GDM1 (cell line): ENCODE results near the gene GRHL1.
A peak's percentile ranks its signal among the peaks of the same experiment; 100 is the strongest.
"Not testable (repeated sequence)": the region's sequence is repeated elsewhere in the genome, so short reads cannot be mapped to it uniquely, and the experiment has no call there.

ENCODE experiments used
- DNase-seq: peaks from one replicate; lab custom pipeline; 2025; lab: John Stamatoyannopoulos, UW

GRHL1 gene

DNA sequence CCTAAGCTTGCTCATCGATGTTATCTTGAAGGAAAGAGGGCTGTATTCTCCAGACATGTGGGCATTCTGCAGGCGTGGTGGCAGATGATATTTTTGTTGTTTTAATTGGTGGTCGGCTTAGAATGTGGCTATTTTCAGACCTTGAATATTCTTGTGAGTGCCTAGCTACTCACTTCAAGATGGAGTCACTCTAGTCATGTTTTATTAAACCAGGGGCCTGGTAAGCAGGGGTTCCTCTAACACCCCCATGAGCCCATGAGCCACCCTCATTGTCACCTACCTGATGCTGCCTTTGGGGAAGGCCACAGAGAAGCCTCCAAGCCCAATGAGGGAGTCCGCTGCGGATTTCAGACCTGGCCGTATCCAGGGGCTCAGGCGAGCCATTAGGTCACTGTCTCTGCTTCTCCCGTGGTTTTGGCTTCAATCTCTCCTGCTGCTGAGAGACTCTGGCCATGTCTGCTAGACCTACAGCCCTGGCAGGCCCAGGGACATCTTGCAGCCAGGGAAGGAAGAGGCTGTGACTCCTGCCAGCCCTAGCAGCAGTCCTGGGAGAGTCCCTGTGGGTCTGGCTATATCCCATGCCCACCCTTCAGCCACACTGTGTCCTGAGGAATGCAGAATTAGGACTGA, 75.6 kb downstream of the GRHL1 start:
- no peak for DNase-seq

DNA sequence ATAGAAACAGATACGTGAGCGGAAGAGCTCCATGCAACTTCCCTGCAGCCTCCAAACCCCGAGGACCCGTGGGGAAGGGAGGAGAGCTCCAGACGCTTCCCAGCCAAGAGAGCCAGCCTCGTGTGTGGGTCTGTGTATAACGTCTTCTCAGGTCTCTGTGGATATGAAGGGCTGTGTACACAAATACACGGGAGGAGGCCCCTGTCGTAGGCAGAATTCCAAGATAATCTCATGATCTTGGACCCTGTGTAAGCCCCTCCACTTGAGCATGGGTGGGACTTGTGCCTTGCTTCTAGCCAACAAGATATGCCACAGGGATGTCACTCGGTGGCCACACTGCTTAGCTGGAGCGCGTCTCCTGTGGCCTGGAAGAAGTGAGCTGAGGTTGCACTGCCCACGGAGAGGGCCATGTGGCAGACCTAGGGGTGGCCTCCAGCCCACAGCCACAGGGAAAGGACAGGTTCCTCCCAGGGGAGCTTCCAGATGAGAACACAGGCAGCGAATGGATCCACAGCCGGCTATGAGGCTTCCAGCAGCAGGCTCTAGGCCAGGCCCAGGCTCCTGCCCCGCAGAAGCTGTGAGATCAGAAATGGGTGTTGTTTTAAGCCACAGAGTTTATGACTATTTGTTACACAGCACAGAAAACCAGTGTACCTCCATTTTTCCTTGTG, 76.3 kb downstream of the GRHL1 start:
- no peak for DNase-seq

DNA sequence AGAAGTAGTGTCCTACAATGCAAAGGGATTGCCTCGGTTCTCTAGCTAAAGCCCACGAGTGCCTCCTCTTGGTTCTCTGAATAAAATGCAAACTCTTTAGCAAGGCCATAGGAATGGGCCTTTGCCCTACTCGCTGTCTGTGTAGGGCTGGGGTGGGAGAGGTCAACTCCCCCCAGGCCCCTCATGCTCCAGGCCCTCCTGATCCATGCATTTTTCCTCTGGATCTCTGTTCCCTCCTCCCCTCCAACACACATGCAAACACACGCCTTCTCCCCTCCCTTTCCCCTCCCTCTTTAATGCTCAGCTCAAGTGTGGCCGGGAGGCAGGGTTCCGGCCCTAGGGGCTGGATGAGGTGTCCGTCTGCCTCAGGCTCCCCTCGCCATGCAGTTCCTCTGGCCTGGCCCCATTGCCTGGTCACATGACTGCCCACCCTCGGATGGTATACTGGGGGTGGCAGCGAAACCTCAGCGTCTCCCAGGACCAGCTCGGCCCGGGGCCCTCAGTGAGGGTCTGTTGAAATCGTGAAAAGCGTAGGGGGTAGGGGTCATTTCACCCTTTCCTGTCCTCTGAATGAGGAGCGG, 77.0 kb downstream of the GRHL1 start:
- DNase-seq, result no peak

DNA sequence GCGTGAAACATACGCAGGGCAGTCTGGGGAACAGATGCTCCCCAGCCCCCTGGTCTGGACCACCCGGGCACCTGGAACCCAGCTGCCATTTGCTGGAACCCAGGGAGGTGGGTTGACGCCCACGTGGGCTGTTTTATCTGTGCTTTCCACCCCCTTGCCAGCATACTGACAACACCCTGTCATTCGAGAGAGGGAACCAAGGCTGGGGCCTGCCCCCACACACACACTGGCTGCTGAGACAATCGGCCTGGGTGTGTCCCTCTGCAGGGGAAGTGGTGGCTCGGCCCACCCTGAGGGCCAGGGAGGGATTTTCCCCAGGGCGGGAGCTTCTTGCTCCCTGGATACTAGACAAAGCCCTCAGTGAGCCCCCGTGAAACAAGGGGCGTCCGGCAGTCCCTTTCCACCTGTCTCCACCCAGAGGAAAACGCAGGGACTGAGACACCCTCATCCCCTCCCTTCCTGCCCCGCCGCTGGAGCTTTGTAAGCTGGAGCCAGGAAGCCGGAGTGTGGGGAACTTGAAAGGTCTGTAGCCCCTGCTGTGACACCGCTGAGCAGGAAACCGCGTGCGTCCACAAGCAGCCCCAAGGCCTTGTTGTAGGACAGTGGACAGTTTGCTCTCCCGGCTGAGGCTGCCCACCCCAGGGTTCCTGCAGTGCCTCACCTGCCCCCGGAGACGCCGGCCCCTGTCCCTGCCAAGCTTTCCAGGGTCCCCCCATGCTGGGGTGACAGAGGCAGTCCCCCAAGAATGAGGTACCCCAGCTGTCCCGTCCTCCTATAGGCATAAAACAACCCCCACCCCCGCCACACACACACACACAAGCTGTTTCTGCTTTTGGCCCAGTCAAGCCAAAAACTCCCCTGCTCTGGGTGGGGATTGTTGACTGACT, 77.7 kb downstream of the GRHL1 start:
- peak; percentile 52 for DNase-seq

DNA sequence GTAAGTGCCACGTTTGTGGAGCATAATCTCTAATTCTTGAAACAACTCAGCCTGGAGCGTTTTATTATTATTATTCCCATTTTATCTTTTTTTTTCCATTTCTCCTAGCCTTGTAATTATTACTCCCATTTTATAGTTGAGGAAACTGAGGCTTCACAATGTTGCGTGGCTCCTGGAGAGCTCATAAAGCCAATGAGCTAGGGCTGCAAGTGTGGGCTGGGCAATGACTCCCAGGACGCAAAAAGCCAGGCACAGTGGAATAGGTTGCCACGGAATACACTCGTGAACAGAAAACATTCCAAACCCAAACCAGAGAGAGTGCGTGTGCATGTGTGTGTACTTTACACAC, 78.4 kb downstream of the GRHL1 start:
- DNase-seq, result no peak

DNA sequence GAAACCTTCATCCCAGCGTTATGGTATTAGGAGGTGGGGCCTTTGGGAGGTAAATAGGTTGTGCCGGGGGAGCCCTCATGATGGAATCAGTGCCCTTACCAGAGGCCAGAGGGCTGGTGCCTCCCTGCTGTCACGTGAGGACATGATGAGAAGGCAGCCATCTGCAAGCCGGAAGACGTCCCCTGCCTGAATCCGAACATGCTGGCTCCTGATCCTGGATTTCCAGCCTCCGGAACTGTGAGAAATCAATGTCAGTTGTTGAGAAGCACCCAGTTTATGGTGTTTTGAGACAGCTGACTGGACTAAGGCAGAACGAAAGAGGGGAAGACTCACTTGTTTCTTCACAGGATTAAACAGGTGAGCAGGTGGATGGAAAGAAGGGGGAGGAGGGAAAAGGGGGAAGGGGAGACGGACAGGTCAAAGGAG, 78.8 kb downstream of the GRHL1 start:
- no peak for DNase-seq

DNA sequence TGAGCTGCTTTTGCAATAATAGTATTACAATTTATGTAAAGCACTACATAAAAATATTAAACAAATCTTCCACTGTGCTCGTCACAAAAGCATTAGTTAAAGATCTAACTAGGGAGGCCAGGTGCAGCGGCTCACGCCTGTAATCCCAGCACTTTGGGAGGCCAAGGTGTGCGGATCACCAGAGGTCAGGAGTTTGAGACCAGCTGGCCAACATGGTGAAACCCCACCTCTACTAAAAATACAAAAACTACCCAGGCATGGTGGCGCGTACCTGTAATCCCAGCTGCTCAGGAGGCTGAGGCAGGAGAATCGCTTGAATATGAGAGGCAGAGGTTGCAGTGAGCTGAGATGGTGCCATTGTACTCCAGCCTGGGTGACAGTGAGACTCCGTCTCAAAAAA, 79.3 kb downstream of the GRHL1 start:
- not testable (repeated sequence) for DNase-seq

DNA sequence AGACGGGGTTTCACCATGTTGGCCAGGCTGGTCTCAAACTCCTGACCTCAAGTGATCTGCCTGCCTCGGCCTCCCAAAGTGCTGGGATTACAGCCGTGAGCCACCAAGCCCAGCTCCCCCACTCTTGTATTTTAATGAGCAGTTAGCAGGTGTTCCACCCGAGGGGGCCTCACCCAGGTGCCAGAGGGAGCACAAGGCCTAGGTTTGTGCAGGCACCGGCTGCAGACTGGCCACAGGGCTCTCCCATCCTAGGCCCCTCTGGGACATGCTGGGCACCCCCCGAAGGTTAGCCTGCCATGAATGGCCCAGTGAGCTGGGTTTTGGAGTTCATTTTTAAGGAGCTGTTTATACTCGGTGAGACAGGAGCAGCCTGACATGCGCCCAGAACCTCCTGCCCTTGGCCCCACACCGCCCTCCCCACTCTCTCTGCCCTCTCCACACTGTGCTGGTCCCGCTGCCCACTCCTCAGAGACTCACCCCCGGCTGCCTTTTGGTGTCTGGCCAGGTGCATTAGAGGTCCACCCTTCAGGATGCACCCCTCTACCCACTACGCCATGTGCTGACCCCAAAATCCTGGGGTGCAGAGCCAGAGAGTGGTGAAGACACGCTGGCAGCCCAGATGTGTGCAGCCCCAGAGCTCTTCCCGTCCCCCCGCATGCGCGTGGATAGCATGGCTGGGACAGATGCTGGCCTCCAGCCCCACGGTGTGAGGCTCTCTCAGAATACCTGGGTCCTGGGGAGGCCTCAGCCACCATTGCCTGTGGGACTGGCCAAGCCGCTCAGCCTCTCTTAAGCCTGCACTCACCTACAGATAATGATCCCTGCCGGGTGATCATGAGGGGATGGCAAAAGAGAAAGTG, 80.6 kb downstream of the GRHL1 start:
- DNase-seq, result no peak

DNA sequence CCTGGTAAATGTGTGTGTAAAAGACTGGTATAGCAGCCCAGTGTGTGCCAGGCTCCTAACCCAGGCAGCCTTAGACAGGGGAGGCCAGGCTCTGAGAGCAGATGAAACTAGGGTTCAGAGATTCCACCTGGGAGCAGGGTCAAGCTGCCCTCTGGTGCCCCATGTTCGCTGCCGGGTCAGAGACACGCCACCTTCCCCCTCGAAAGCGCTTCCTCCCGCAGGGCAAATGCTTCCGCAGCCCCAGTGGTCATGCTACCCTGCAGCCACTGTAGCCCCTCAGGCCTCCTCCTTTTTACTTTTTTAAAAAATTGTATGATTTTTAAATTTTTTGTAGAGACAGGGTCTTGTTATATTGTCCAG, 81.2 kb downstream of the GRHL1 start:
- DNase-seq, result no peak

DNA sequence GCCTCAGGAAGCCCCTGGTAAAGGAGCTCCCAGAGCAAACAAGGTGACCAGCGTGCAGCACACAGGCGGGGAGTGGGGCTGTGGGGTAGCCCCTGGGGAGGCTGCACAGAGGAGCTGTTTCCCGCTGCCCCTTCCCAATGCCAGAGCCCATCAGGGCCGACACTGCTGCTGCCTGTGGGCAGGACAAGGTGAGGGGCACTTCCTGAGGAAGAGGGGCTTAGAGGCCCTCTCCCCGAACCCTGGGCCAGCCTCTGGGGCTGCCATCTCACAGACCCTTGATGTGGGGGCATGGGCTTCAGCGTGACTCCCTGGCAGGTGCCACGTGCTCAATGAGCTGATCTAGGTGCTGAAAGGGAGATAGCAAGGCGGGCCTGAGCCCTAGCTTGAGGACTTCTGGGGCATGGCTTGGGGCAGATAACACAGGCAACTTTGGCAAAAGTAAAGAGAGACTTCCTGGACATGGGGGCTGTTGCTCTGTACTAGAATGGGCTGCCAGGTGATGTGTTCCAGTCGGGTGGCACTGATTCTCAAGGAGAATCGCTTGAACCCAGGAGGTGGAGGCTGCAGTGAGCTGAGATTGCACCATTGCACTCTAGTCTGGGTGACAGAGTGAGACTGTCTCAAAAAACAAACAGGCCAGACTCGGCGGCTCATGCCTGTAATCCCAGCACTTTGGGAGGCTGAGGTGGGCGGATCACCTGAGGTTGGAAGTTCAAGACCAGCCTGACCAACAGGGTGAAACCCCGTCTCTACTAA, 81.9 kb downstream of the GRHL1 start:
- DNase-seq, result no peak

DNA sequence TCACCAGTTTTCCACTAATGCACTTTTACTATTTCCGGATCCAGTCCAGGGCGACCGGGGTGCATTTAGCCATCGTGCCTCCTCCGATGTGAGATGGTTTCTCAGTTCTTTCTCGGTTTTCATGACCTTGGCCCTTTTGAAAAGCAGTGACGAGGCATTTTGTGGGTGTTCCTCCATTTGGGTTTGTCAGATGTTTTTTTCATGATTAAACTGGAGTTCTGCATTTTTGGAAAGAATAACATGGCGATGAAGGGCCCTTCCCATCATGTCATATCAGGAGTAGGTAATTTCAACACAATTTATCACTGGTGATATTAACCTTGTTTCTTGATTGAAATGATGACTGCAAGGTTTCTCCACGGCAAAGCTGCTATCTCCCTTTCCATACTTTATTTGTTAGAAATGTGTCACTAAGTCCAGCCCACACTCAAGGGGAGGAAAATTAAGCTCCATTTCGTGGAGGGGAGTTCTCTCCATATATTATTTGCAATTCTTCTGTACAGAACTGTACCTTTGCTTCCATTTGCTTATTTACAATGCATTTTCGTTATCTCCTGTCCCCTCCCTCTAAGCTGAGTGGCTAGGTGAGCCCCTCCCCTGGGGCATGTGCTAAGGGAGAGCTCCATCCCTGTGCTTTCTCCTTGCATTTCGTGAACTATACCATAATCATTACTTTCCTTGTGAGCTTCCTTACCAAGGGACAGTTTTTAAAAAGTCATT, 83.0 kb downstream of the GRHL1 start:
- no peak for DNase-seq

DNA sequence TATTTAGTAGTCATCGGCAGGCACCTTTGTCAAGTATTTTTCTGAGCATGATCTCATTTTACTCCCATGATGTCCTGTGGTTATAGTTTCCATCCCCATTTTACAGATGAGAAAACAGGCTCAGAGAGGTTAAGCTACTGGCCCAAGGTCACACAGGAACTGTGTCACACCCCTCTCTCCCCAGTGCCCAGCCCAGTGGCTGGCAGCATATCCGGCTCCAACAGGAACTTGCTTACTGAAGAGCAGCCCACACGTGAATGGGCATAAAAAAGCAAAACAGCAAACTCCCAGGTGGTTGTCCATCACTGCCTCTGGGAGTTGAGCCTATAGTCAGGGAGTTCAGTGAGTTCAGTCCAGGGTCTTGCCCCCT, 83.5 kb downstream of the GRHL1 start:
- DNase-seq, result no peak

DNA sequence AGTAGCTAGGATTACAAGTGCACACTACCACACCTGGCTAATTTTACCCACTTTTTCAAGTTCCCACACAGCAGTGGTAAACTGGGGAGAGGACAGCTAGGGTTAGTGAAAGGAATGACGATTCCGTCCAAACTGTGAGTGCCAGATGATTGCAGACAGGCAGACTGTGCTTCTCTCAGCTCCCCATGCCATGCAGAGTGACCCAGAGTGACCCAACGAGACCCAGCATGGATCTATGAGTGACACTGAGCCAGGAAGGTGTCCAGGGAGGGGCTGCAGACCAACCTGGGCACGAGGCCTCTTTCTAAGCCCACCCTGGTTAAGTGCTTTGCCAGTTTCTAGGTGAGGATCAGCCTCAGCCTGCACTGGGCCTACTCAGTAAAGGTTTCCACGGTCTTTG, 84.1 kb downstream of the GRHL1 start:
- DNase-seq, result no peak

DNA sequence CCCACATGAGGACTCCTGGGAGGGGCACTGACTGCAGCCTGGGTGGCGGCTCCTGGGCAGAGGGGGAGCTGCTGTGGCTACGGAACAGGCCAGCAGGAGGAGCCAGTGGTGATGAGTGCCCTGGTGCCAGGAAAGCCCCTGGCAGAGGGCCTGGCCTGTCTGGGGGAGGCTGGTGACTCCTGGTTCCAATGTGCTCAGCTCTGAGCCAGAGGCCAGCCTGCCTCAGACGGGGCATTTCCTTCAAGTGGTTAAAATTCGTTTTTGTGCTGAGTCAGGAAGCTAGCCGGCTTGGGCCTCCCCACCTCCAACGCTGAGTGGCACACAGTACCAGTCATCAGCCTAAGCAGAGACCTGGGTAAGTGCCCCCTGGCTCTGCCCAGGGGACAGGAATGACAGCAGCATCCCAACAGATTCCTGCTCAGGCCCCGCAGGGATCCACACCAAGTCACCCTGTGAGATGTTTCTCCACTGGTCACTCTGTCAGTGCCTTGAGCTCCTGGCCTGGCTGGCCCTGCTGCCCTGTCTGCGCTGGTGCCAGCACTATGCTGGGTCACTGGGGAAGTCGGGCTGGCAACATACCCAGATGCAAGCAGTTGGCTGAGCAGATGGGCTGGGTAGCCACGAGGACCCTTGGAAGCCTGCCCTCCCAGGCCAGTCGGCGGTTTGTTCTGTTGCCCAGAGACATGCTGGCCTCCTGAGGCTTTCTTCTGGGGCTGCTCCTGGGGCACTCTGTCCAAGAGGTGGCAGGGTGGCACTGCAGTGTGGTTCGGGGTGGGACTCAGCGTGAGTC, 84.8 kb downstream of the GRHL1 start:
- DNase-seq, result no peak

DNA sequence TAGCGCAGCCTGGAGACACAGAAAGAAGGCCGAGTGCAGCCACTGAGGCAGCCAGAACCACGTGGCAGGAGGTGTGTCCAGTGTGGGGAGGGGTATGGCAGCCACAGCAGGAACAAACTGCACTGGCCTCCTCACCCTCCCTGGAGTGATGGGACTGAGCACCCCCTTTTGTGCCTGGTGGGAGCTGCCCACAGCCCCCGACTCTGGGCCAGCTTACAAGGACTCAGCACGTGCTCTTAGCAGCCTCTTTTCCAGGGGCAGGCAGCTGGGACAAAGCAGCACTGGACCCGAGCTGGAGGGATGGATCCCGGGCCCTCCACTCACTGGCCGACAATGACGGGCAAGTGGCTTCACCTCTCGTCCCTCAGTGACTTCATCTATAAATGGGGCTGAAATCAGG, 86.6 kb downstream of the GRHL1 start:
- no peak for DNase-seq

DNA sequence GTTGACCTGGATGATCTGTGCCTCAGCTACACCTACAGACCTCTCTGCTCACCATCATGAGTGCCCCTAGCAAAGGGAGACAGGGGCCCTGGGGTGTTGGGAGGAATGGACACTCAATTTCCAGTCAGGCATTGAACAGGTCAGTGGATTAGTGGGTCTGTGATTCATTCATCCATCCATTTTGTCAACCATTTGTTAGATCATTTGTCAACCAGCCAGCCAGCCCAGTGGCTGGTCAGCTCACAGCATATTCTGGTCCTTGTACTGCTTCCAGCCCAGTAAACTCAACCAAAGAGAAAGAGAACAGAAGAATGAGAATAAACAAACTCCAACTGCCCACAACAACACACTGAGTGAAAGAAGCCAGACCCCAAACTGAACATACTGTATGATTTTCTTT, 87.2 kb downstream of the GRHL1 start:
- DNase-seq, result no peak

DNA sequence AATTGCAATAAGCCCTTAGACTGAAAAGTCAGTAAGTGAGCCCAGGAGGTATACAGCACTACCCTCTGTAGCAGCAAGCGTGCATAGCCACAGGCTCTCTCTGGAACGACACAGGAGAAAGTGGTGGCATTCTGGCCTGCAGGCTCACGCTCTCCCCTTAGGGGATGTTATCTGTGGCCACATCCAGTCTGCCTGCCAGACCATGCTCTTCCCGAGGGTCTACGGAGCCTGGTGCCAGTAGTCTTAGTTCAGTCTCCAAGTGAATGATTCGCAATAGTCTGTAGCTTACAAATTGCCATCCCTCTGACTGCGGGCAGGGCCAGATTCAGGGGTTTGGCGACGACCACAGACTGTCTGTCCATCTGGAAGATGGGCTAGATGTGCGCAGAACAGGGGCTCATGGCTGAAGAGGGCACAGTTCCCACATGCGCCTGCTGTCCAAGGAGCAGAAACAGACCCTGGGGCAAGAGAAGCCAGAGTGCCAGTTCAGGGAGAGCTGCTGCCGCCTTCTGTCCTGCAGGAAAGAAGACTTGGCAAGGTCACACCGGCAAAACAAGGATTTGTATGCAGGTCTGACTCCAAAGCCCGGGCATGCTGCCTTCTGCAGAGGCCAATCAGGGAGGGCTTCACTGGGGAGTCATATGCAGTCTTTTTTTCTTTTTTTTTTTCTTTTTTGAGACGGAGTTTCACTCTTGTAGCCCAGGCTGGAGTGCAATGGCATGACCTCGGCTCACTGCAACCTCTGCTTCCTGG, 88.3 kb downstream of the GRHL1 start:
- no peak for DNase-seq

DNA sequence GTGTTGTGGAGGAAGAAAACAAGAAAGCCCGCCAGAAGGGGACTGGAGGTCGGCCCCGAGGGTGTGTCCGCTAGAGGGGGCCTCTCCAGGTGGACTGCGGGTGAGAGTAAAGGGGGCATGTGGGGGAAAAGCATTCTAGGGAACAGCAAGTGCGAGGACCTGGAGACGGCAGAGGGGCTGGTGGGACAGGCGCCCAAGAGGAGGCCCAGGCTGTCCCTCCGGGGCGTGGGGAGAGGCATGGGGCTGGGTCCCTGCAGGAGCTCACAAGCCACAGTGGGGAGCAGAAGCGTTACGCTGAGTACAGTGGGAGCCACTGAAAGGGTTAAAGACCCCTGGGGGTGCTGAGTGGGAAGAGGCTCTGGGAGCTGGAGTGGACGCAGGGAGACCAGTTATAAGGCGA, 90.2 kb downstream of the GRHL1 start:
- no peak for DNase-seq
